ENCODE results near the gene DNAJC16. TPM values are rescaled to one million over a fixed set of nuclear protein-coding genes. Genes with fewer than 3 reads are reported as not detected.
"Not testable (repeated sequence)": the region's sequence is repeated elsewhere in the genome, so short reads cannot be mapped to it uniquely, and the experiment has no call there.

Gene DNAJC16
- total and polyA plus RNA-seq, 2 of the 13 experiments (the other 11 are each of a cell fraction or from before 2014, with no cell fraction given), result 11.4 to 15.4 TPM

- WGBS (ENCODE audit: low lambda C conversion rate), result 58% methylated on average over 3 of the region's 6 CpGs
- H3K27ac ChIP-seq (ENCODE audit: extremely low read length, insufficient read depth, low read length); in situ Hi-C loops (cut with HindIII; ENCODE audit: extremely low pct_ligation_motif_present, low pct_unique_long_range_greater_than_20kb); POLR2A ChIA-PET; H3K9me3 ChIP-seq (ENCODE audit: low read length); H3K4me2 ChIP-seq (ENCODE audit: low read depth, low read length); FAIRE-seq; H3K4me3 ChIP-seq (replicated peaks in 1 of 3; ENCODE audit: insufficient read depth in 1 of 3, low read depth in 2 of 3, low read length in 3 of 3); H3K9ac ChIP-seq (ENCODE audit: insufficient read depth, low read depth, low read length); ATAC-seq; CTCF ChIA-PET (ENCODE audit: low intra/inter-chr PET ratio, low total read pairs); H3K27me3 ChIP-seq (ENCODE audit: control insufficient read depth in 1 of 2, insufficient read depth in 2 of 2, low read length in 2 of 2); H2AFZ ChIP-seq (ENCODE audit: low read length); H3K79me2 ChIP-seq (ENCODE audit: insufficient read depth, low read length); H3K4me1 ChIP-seq (ENCODE audit: insufficient read depth, low read length); DNase-seq (ENCODE audit: low spot score); H3K36me3 ChIP-seq (replicated peaks in 1 of 2; ENCODE audit: control insufficient read depth in 1 of 2, insufficient read depth in 2 of 2, low read length in 2 of 2); H4K20me1 ChIP-seq (ENCODE audit: insufficient read depth, low read length); BruUV-seq (replicated peaks); intact Hi-C loops (cut with micrococcal nuclease; ENCODE audit: unreplicated experiment): not testable (repeated sequence)
Observed at GRCh38 chr1:15482455-15482854, 44.2 kb upstream of the DNAJC16 start.

GRCh38 chr1:15482983-15483543 lies 43.6 kb upstream of the DNAJC16 start:
- intact Hi-C loops (cut with micrococcal nuclease; ENCODE audit: unreplicated experiment); H3K4me3 ChIP-seq (replicated peaks in 1 of 3; ENCODE audit: insufficient read depth in 1 of 3, low read depth in 2 of 3, low read length in 3 of 3); H4K20me1 ChIP-seq (ENCODE audit: insufficient read depth, low read length); POLR2A ChIA-PET; ATAC-seq; BruUV-seq (replicated peaks); H3K36me3 ChIP-seq (replicated peaks in 1 of 2; ENCODE audit: control insufficient read depth in 1 of 2, insufficient read depth in 2 of 2, low read length in 2 of 2); H2AFZ ChIP-seq (ENCODE audit: low read length); H3K79me2 ChIP-seq (ENCODE audit: insufficient read depth, low read length); in situ Hi-C loops (cut with HindIII; ENCODE audit: extremely low pct_ligation_motif_present, low pct_unique_long_range_greater_than_20kb); H3K4me1 ChIP-seq (ENCODE audit: insufficient read depth, low read length); CTCF ChIA-PET (ENCODE audit: low intra/inter-chr PET ratio, low total read pairs); H3K9ac ChIP-seq (ENCODE audit: insufficient read depth, low read depth, low read length); H3K9me3 ChIP-seq (ENCODE audit: low read length); H3K27ac ChIP-seq (ENCODE audit: extremely low read length, insufficient read depth, low read length); FAIRE-seq; DNase-seq (ENCODE audit: low spot score); H3K27me3 ChIP-seq (ENCODE audit: control insufficient read depth in 1 of 2, insufficient read depth in 2 of 2, low read length in 2 of 2); H3K4me2 ChIP-seq (ENCODE audit: low read depth, low read length); TF ChIP-seq CREB1 (CRISPR knock-in tag; IDR thresholded peaks at IDR 0.05): not testable (repeated sequence)
- peak; percentile 30; the same call in 1 of the 2 replicates for TF ChIP-seq CREB1 (IDR thresholded peaks at IDR 0.05)
- WGBS (ENCODE audit: low lambda C conversion rate), result 66% methylated on average over 11 of the region's 16 CpGs

Data from HepG2 (cell line).